Esophagus muscularis mucosa (tissue), 4 donors: ENCODE data around the gene MEGF9. TPM values are rescaled to one million over a fixed set of nuclear protein-coding genes. Genes with fewer than 3 reads are reported as not detected.

ENCODE experiments used
- DNase-seq: peaks from one replicate; pipeline ENCODE4 v3.0.0-alpha.2; 2017; ENCODE audit errors: extremely low spot score
- H3K27ac ChIP-seq, 4 donors: fragments of 200-600 bp; sonication (generic); replicated peaks in 1 of 4; 1 replicate in 3 of 4; 2 replicates in 1 of 4; pipeline ENCODE4 v1.5.1; 2016 to 2019; ENCODE audit warnings: mild to moderate bottlenecking in 1 of 4
- H3K27me3 ChIP-seq, 4 donors: fragments of 200-600 bp; sonication (generic); one replicate each; pipeline versions ENCODE4 v1.5.1 to v1.6.0; 2016 to 2019
- H3K36me3 ChIP-seq, 4 donors: fragments of 200-600 bp; sonication (generic); one replicate each; pipeline ENCODE4 v1.5.1; 2016 to 2019
- H3K4me1 ChIP-seq, 4 donors: fragments of 200-600 bp; sonication (generic); one replicate each; pipeline ENCODE4 v1.5.1; 2016 to 2019
- H3K4me3 ChIP-seq, 4 donors: fragments of 200-600 bp; sonication (generic); 1 replicate in 2 of 4; 2 replicates in 2 of 4; pipeline ENCODE4 v1.5.1; 2016 to 2019; ENCODE audit warnings: mild to moderate bottlenecking in 4 of 4, moderate library complexity in 1 of 4
- H3K9me3 ChIP-seq, 4 donors: fragments of 200-600 bp; sonication (generic); 1 replicate in 3 of 4; 2 replicates in 1 of 4; pipeline ENCODE4 v1.5.1; 2016 to 2019
- EP300 ChIP-seq: sonication (generic); formaldehyde crosslinking; IDR thresholded peaks from one replicate; pipeline ENCODE4 v1.6.1; 2017; ENCODE audit warnings: antibody characterized with exemption
- POLR2A ChIP-seq: fragments of 450-650 bp; IDR thresholded peaks from one replicate; pipeline ENCODE4 v1.6.1; 2017; ENCODE audit warnings: antibody characterized with exemption, moderate library complexity, mild to moderate bottlenecking, low read depth
- POLR2AphosphoS5 ChIP-seq, 2 donors: sonication (generic); formaldehyde crosslinking; IDR thresholded peaks; one replicate each; pipeline ENCODE4 v1.6.1; 2017; ENCODE audit warnings: antibody characterized with exemption in 2 of 2
- WGBS: methylation state at CpG from one replicate; pipeline ENCODE4 v1.1.5; 2018; 5-methylcytosine and 5-hydroxymethylcytosine counted together
- intact Hi-C: fragments of 100-400 bp; cut with DNase I; formaldehyde crosslinking; loops from one replicate; pipeline ENCODE4 v1.15.1; 2023
- total RNA-seq, 4 donors: library from RNA; depleted of rRNA; stranded (reverse); fragments of >200 nt; gene quantifications; one replicate each; pipeline versions ENCODE4 v1.1.0 to v1.2.1, GENCODE V29; 2016
- TF ChIP-seq, protein P1 (sequence below), 3 experiments: fragments of 200-600 bp in 2 of 3; fragments of 450-650 bp in 1 of 3; sonication (generic) in 2 of 3; IDR thresholded peaks; one replicate each; pipeline ENCODE4 v1.5.1; 2017 to 2019; ENCODE audit warnings: antibody characterized with exemption in 3 of 3, mild to moderate bottlenecking in 2 of 3, moderate library complexity in 1 of 3

MEGF9 gene
- total RNA-seq, 4 donors from 2014 or later: 17.1 to 23.1 (median 18.9) TPM

DNA sequence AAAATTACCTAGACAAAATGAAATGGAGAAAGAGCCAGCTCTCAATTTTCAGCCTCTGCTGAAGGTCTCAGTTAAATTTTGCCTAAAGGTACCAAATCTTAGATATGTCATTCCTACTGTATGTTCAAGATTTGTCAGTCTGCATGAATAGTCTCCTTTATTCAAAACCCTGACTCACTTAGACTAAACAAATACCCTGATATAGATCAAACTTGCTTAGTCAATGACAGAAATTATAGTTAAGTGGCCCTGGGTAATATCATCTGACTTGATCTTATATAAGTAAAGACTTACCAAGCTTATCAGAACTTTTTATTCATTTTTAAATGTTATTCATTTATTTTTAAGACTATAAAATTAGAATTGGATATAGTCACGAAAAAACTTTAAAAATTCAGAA is 12.2 kb downstream of the MEGF9 start:
- Histone ChIP-seq H3K27ac (no peak overlapping the region), H3K4me3 (no peak overlapping the region), H3K36me3 (no peaks in the 10 kb centered on the region), H3K27me3 (no peaks in the 10 kb centered on the region), H3K9me3 (no peaks in the 10 kb centered on the region), H3K4me1 (peaks cover 0 to 7% (median 5%) of the 10 kb centered on the region in 4 donors)
- TF ChIP-seq POLR2AphosphoS5 (IDR thresholded peaks at IDR 0.05): no peak
- TF ChIP-seq, protein P1, sequence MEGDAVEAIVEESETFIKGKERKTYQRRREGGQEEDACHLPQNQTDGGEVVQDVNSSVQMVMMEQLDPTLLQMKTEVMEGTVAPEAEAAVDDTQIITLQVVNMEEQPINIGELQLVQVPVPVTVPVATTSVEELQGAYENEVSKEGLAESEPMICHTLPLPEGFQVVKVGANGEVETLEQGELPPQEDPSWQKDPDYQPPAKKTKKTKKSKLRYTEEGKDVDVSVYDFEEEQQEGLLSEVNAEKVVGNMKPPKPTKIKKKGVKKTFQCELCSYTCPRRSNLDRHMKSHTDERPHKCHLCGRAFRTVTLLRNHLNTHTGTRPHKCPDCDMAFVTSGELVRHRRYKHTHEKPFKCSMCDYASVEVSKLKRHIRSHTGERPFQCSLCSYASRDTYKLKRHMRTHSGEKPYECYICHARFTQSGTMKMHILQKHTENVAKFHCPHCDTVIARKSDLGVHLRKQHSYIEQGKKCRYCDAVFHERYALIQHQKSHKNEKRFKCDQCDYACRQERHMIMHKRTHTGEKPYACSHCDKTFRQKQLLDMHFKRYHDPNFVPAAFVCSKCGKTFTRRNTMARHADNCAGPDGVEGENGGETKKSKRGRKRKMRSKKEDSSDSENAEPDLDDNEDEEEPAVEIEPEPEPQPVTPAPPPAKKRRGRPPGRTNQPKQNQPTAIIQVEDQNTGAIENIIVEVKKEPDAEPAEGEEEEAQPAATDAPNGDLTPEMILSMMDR (IDR thresholded peaks at IDR 0.05): no peak
- TF ChIP-seq EP300: no peak
- WGBS: 94% methylated on average over 1 of the region's 1 CpG
- no peak for DNase-seq
- intact Hi-C loops: no loop called here

DNA sequence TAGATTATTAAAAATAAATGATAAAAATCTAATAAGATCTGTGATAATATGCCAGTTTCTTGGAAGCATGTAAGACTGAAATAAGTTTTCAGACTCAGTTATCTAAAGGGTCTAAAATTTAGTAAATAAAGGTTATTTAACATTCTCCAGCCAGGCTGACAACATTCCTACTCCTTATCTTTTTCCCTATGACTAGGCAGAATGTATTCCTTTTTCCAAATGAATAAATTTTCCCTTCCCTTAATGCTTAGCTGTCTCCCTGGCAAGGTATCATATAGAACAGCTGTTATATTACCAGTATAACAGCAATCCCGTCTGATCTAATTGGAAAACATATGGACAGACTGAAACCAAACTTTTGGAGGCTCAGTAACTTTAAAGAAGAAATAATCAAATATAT is 13.0 kb downstream of the MEGF9 start:
- WGBS: 85% methylated on average over 1 of the region's 1 CpG
- no peak for DNase-seq
- no peaks in the 10 kb centered on the region for H3K27me3 ChIP-seq
- intact Hi-C loops: no loop called here
- no peak overlapping the region for H3K4me3 ChIP-seq
- no peak for TF ChIP-seq EP300
- no peak for TF ChIP-seq POLR2A
- no peak for TF ChIP-seq POLR2AphosphoS5 (IDR thresholded peaks at IDR 0.05)
- TF ChIP-seq, protein P1 (IDR thresholded peaks at IDR 0.05): no peak
- no peaks in the 10 kb centered on the region for H3K9me3 ChIP-seq
- no peak overlapping the region for H3K27ac ChIP-seq
- peaks cover 0 to 7% (median 5%) of the 10 kb centered on the region in 4 donors for H3K4me1 ChIP-seq
- H3K36me3 ChIP-seq: no peaks in the 10 kb centered on the region

DNA sequence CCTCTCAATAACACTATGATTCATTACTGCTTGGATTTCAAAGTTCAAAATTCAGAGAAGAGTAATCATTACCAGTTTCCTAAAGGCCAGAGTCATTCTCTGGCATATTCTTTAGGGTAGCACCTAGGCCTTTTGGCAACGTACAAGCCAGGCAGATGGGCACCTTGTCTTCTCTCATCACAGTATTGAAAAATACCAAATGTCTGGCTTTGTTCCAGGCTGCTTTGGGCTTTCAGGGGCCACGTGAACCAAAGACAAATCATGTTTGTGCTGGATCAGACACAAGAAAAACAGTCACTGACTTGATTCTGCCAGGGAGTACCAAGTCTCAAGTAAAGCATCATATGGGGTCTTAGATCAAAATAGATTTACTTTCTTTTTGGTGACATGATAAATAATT is 15.5 kb downstream of the MEGF9 start:
- no peak for DNase-seq
- H3K27me3 ChIP-seq: no peaks in the 10 kb centered on the region
- intact Hi-C loops: no loop called here
- no peak overlapping the region for H3K4me3 ChIP-seq
- TF ChIP-seq POLR2AphosphoS5 (IDR thresholded peaks at IDR 0.05): no peak
- no peak for TF ChIP-seq EP300
- no peak for TF ChIP-seq POLR2A
- TF ChIP-seq, protein P1 (IDR thresholded peaks at IDR 0.05): no peak
- H3K36me3 ChIP-seq: no peaks in the 10 kb centered on the region
- WGBS: 56% methylated on average over 2 of the region's 2 CpGs
- H3K27ac ChIP-seq: no peak overlapping the region
- H3K4me1 ChIP-seq: peaks cover 0 to 5% (median 4%) of the 10 kb centered on the region in 4 donors
- H3K9me3 ChIP-seq: no peaks in the 10 kb centered on the region

DNA sequence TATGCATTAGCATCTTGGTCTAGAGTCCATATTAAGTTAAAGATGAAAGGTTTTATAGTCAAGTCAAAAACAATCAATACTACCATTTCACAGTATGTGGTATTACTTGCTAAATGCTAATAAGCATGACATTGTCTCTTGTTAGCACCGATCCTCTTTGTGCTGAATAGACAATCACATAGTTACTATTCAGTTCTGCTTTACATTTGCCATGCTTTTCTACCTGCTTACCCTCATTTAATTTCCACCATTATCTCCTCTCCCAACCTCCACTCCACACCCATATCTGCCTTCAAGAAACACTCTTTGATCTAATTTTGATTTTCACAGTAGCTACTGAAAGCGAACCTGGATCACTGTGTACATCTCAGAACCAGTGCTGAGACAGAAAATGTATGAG is 16.8 kb downstream of the MEGF9 start:
- Histone ChIP-seq H3K27ac (no peak overlapping the region), H3K36me3 (no peaks in the 10 kb centered on the region), H3K9me3 (no peaks in the 10 kb centered on the region), H3K4me3 (no peak overlapping the region), H3K27me3 (no peaks in the 10 kb centered on the region), H3K4me1 (peaks cover 5 to 16% (median 9%) of the 10 kb centered on the region in 4 donors)
- no peak for TF ChIP-seq POLR2AphosphoS5 (IDR thresholded peaks at IDR 0.05)
- TF ChIP-seq POLR2A: no peak
- TF ChIP-seq, protein P1 (IDR thresholded peaks at IDR 0.05): no peak
- no peak for TF ChIP-seq EP300
- intact Hi-C loops: no loop called here
- 96% methylated on average over 2 of the region's 2 CpGs for WGBS
- no peak for DNase-seq

- Histone ChIP-seq H3K4me3 (no peak overlapping the region), H3K36me3 (no peaks in the 10 kb centered on the region), H3K4me1 (peaks cover 5 to 18% (median 9%) of the 10 kb centered on the region in 4 donors), H3K27me3 (no peaks in the 10 kb centered on the region), H3K9me3 (no peaks in the 10 kb centered on the region), H3K27ac (no peak overlapping the region)
- TF ChIP-seq EP300: no peak
- TF ChIP-seq, protein P1 (IDR thresholded peaks at IDR 0.05): no peak
- TF ChIP-seq POLR2AphosphoS5 (IDR thresholded peaks at IDR 0.05): no peak
- TF ChIP-seq POLR2A: no peak
- 88% methylated on average over 3 of the region's 3 CpGs for WGBS
- intact Hi-C loops: no loop called here
- no peak for DNase-seq
Measured at GRCh38 chr9:120696551-120697230, 17.6 kb downstream of the MEGF9 start.
